ENCODE data around the gene HDHD2.

Gene HDHD2

DNA sequence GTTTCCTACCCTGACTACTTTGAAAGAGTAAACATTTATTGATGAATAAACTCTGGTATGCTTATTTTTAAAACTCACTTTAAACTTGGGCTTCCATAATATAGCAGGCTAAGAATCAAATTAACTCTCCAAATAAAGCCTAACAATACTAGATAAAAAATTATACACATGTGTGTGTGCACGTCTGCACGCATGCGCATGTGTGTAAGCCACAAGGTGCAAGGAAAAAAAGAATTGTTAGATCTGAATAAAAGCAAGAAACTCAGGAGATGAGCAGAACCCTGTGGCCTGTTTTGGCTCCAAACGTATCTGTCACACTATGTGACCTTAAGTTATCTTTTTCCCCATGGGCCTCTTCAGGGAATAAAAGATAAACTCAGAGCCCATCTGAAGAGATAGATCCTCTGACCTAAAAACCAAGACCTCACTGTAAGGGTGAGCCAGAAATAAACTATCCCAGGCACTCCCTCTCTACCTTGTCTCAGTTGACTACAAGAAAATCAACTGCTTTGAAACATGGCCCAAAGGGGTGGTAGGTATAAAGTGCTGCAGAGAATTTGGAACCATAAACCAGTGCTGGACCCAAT is 6.3 kb downstream of the HDHD2 start:
- DNase-seq: no peak

DNA sequence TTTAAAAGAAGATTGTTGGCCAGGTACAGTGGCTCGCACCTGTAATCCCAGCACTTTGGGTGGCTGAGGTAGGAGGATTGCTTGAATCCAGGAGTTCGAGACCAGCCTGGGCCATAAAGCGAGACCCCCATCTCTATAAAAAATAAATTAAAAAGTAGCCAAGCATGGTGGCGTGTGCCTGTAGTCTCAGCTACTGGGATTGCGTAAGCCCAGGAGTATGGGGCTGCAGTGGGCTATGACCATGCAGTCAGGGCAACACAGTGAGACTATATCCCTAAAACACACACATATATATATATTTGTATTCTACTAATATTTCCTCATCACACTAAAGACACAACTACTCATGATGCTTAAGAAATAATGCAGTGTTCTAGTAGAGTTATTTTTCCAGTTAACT is 7.1 kb downstream of the HDHD2 start:
- DNase-seq: no peak

DNA sequence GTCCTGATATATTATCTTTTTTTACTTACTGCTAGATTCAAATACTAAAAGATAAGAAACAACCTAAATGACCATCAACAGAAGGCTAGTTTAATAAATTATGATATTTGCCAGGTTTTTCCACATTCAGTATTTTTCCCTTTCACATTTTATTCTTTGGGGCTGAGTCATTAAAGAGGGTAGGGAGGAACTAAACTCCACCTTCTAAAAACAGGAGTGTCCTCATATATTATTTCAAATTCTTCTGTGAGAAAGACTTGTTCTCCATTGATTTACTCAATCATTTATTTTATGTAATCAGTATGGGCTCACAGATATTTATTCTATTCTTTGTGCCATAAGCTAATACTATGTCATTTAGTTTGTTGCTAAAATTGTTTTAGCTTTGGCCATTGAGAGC is 9.0 kb downstream of the HDHD2 start:
- no peak for DNase-seq

DNA sequence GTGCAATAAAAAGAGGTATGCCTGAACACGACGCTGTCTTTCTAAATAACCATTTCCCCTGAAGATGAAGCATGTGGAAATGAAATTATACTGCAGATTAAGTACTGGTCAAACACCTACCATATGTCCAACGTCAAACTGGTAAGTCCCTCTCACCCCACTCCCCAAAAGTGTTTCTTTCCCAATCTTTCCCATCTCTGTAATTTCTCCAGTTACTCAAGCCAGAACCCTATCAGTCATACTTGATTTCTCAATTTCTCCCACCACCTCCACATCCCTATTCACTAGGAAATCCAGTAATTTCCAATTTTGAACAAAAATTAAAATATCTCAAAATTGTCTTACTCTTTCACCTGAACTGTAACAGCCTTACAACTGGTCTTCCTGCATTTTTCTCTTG is 29.2 kb downstream of the HDHD2 start:
- DNase-seq: no peak

DNA sequence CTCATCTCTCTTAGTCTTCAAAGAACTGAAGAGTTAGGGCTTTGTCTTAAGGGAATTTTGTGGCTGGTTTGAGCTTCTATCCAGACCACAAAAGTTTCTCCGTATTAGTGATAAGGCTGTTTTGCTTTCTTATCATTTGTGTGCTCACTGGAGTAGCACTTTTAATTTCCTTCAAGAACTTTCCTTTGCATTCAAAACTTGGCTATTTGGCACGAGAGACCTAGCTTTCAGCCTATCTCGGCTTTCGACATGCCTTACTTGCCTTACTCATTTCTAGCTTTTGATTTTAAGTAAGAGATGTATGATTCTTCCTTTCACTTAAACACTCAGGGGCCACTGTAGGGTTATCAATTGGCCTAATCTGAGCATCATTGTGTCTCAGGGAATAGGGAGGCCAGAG is 29.9 kb downstream of the HDHD2 start:
- no peak for DNase-seq

DNA sequence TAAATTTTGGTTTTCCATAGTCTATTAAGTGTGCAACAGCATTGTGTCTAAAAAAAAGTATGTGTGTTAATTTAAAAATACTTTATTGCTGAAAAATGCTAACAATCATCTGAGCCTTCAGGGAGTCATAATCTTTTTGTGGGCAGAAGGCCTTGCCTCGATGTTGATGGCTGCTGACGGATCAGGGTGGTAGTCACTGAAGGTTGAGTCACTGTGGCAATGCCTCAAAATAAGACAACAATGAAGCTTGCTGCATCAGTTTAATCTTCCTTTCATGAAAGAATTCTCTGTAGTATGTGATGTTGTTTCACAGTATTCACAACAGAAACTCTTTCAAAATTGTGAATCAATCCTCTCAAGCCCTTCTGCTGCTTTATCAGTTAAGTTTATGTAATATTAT is 31.3 kb downstream of the HDHD2 start:
- DNase-seq: no peak

DNA sequence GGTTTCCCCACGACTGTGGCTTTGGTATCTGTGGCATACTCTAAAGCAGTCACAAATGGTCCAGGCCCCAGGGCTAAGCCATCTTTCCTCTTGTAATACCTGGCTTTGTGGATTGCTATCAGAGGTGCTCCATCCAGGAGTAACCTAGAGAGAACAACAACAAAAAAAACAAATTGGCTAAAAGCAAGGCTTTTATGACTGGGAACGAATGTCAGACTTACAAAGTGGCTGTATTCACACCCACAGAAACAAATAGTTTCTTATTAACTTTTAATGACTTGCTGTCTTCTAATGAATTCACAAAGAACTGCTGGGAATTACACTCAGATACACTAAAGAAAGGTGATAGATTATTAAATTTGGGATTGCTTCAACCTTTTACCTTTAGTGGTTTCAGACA is 35.1 kb downstream of the HDHD2 start:
- no peak for DNase-seq

DNA sequence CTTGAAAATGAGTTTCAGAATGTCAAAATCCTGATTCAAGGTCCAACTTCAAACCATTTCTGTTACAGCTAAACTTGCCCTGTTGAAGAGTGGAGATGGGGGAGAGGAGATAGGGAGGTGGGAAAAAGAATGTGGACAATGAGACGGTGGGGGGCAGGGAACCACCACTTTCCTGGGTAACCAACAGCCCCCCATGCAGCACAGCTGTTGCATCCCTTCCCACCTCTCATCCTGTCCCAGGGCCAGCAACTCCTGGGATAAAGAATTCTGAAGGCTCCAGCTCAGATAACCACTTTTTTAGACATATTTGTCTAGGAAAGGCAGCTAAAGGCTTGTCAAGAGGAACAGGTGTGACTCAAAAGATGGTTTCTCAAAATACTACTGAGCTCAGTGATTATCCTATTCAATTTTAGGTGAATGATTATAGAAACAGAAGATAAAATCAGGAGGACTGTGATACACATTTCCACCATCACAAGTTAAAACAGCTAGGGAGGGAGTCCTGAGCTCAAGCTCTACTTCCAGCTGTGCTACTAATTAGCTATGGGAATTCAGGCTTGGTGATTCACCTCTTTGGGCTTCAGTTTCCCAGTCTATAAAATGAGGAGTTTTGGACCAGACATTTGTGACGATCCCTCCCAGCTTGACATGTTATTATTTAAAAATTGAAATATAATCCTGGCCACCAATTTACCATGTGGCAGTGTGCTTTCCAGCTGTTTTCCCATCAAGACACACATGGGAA is 36.3 kb downstream of the HDHD2 start:
- no peak for DNase-seq

DNA sequence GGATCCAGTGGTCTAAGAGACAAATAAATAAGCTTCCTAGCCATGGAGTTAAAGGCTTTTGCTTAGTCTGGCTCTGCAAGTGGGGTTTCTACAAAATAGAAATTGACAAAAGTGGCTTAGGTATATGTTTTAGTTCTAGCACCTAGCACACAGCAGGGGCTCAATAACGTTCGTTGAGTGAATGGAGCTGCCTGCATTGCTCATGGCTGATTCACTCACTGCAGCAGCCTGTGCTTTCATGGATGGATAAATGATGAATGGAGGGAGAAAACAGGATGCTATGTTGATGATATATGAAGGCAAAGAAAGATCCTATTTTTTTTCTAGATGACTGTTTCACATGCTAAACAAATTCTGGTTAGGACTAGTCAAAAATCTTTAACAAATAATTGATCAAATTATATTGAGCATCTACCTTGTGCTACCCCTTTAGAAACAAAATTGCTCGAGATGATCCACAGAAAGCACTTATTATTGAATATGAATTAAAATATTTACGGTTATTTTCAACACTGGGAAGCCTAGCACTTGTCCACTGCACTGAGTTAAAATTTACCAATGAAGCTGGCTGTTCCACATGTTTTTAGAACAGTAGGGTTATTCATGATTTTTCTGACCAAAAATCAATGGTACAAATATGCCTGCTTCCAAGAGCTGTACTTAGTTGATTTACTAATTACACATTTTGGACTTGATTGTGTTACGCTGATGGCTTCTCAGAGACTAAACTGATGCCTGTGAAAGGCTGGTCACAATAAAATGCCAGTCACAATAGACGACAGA is 39.6 kb downstream of the HDHD2 start:
- DNase-seq: no peak

DNA sequence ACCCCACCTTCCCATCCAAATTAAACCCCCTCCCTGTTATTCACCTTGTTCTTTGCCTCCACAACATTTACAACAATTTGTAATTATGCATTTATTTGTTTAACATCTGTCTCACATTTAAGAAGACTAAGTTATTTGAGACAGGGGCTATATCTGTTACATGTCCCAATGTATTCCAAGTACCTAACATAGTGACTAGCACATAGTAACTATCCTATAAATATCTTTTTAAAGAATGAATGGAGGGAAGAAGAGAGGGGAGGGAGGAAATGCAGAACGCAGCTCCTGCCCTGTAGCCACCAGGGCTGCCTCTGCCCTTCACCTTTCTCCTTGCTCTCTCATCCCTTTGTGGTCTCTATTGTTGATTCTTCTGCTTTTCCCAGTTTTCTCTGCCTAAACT is 40.6 kb downstream of the HDHD2 start:
- DNase-seq: no peak

DNA sequence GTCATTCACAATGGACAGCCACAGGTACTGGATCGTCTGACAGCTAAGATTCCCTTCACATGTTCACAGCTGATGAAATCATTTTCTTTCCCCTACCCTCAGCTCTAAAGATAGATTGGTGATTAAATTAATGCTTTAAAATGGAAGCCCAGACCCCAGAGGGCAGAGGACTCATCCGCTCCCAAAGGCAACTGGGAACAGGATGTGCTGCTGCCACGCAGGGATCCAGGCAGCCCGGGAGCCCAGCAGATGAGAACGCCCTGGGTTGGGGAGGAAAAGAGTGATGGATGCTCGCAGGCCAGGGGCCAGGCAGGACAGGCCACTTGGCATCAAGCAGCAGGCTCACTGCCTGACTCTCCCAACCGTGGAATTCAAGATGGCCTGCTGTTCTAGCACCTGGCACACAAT is 41.3 kb downstream of the HDHD2 start:
- DNase-seq: no peak

DNA sequence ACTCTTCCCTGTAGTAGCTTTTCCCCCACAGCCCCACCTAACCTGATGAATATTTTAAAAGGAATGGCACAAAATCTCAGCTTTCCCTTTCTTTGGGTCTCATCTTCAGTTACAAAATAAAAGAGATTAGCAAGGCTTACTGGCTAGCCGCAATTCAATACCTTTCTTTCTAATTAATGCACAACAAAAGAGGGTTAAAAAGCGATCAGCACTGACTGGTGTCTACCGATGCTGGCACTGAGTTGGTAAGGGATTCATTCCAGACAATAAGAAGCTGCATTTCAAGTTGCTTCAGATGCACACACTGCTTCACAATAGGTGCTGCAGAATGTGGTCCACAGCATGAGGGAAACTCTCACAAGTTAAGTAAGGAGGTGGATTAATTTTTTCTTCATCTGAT is 41.9 kb downstream of the HDHD2 start:
- DNase-seq: no peak

DNA sequence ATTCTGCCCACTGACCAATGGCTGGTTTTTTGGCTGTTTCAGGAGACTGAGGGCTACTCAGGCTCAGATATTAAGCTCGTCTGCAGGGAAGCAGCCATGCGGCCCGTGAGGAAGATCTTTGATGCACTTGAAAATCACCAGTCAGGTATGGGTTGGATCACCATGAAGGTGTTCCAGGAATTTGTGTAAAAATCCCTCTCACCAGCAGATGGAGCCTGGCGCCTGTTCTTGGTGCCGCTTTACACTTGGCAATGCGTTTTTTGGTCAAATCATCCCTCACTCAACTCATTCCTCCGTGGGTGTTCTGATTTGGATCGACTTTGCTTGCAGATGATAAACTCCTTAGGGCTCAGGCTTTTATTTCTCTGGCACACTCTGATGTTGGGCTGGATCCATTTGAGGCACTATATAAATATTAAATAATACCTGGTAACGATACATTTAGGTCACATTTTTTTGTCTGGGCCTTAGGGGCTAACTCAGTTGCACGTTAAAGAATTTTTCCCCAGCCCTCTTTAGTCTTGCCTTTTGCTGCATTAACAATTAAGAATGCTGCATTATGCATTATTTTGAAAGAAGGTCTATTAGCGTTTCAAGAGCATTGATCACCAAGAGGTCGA is 50.0 kb downstream of the HDHD2 start:
- DNase-seq: peak; percentile 17

DNA sequence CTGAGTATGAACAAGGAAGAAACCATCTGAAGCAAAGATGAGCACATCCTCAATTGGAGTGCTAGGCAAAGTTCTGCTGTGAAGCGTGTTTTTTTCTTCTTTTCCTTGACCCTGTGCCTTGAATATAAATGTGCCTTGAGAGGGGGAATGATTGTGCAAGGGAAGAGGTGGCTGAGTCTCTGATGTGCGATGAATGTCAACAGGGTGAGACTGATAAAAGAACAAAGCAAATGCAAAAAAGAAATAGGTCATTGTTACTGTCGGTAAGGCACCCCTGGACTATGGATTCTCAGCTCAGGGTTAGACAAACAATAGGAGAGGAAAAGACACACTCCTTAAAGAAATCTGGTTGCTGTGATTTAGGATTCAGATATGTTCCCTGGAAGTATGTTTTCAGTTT is 54.5 kb downstream of the HDHD2 start:
- DNase-seq: no peak

DNA sequence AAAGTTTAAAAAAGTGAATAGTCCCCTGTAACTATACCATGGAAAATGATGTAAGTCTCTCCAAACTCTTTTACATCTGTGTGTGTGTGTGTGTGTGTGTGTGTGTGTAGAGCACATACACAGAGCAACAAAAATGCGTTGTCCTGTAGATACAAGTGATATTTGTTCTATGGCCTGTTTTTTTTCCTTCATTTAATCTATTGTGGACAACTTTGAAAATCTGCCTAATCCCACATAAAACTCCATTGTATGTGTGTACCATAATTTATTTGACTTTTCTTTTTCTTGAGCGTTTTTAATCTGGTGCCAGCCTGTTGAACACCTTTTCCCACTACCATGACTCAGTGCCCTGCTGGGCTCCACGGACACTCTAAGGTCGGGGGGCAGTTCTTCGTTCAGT is 62.6 kb downstream of the HDHD2 start:
- no peak for DNase-seq

DNA sequence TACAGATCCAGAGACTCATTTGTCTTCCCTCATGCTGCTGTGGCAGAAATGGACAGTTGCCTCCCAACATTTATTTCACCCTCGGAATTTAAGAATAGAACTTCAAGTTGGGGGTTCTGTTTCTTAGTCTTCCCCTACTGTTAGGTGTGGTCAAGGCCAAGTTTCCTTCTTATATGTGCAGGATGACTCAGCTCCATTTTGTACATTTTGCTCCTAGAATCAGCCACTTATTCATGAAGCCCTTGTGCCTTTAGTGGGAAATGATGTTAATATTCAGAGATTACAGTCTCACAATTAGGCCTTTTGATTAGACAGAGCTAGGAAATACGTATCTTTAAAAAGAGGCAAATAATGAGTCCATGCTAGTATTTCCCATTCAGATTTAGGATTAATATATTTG is 68.7 kb downstream of the HDHD2 start:
- DNase-seq: no peak

DNA sequence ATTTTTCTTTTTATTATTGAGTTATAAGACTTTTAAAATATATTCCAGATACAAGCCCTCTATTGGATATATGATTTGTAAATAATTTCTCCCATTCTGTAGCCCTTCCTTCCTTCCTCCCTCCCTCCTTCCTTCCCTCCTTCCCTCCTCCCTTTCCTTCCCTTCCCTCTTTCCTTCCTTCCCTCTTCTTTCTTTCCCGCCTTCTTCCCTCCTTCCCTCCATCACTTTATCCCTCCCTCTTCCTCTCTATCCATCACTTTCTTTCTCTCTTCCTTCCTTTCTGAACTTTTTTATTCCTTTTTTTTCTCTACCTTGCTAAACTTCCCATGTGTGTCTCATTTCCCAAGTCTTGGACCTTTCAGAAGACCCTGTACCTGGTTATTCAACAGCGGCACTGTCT is 69.4 kb downstream of the HDHD2 start:
- DNase-seq: no peak

DNA sequence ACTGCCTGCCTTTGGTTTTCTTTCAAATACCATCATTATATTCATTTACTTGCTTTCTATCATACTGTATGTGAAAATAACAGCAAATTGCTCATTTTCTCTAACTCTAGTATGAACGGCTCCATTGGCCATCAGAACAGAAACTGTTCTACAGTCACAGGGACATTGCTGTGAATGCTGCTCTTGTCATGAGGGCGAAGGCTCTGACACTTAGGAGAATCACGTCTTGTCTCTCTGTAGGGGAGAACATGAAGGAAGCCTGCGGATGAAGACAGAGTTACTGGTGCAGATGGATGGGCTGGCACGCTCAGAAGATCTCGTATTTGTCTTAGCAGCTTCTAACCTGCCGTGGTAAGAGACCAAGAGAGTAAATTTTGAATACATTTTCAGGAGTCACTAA is 73.2 kb downstream of the HDHD2 start:
- DNase-seq: no peak

DNA sequence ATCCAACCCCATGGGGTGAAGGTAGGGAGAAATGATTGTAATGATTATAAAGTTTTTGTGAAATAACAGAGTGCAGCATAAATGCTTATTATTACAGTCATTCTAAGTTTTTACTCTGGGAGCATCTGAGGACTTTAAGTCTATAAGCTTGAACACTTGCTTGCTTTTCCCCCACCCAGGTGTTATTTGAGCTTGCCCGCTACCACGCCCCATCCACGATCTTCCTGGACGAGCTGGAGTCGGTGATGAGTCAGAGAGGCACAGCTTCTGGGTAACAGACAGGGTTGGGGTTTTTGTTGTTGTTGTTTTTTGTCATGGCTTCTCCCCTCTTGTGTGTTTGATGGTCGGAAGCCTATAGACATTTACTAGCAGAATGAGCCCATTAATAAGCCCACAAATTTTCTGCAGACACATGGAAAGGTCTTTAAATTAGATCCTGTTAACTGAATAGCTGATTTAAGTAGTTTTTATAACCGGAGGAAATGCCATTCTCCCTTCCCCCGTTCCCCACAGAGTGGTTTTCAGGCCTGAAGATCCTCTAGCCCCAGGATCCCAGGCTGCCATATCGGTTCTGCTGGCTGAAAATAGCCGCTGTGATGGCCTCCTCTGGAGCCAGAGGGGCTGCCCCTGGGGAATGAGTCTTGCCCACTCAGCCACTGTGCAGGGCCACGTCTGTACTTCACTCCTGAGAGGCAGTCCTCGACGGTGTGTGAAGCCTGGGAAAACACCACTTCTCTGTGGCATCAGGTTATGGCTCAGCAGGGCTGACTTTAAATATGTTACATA is 75.0 kb downstream of the HDHD2 start:
- DNase-seq: no peak

DNA sequence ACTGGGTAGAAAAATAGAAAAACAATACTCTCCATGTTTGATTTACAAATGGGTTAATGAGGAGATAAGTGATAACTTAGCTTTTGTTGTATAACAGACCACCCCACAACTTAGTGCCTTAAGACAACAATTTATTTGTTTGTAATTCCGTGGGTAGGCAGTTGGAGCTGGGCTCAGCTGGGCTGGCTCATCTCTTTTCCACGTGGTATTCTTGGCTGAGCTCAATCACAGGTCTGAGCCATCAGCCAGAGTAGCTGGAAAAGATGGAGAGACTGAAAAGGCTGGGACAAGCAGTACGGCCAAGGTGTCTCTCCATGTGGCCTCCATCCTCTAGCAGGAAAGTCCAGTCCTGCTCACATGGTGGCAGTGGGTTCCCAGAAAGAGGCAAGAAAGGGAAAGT is 82.7 kb downstream of the HDHD2 start:
- DNase-seq: no peak

DNA sequence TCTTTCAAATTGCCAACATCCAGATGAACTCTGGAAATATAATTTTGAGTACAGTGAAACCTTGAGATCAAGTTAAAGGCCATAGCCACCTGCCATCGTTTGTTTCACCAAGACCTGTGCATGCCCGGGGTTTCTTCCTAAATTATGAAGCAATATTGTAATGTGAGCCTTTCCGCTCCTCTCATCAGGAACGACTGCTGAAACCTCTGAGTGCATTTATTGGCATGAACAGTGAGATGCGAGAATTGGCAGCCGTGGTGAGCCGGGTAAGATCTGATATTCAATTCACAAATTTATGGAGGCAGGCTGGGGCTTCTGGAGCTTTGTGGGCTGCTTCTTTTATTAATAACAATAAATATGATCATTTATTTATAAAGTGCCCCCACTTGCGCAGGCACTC is 87.2 kb downstream of the HDHD2 start:
- no peak for DNase-seq

DNA sequence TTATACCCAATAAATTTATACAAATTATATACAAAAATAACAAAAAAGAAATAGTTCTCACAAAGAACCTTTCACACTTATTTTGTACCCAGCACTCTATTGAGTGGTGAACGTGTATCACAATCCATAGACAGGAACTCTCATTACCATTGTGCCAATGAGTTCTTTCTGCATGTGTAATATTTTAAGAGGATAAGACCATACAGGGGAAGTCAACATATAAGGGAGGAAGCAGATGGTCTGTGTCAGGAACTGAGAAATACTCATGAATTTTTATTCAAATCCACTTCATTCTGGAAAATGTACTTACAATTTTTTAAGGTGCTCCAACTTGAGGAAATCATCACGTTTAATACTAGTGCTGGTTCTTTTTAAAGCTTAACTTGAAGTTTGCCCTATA is 87.8 kb downstream of the HDHD2 start:
- no peak for DNase-seq

Measured in NCI-H526 treated with DMSO at 0.1 percent for 48 hours (cell line).